H7 (cell line): ENCODE results near the gene IMMP2L. TPM values are rescaled to one million over a fixed set of nuclear protein-coding genes. Genes with fewer than 3 reads are reported as not detected.
"Not testable (repeated sequence)": the region's sequence is repeated elsewhere in the genome, so short reads cannot be mapped to it uniquely, and the experiment has no call there.

Experiments
- DNase-seq: peaks from one replicate; pipeline ENCODE4 v3.0.0; 2012
- H3K27me3 ChIP-seq: 2 replicates; pipeline ENCODE4 v1.6.0; 2011; ENCODE audit warnings: mild to moderate bottlenecking, low read length; ENCODE audit not compliant: control insufficient read depth, insufficient read depth
- H3K36me3 ChIP-seq: replicated peaks from 2 replicates; pipeline ENCODE4 v1.5.1; 2011; ENCODE audit warnings: low read length; ENCODE audit not compliant: control insufficient read depth, insufficient read depth
- H3K4me3 ChIP-seq: 2 replicates; pipeline ENCODE4 v1.5.1; 2011; ENCODE audit warnings: low read depth, mild to moderate bottlenecking, control low read depth, low read length, moderate library complexity; ENCODE audit not compliant: insufficient read depth
- total RNA-seq: library from RNA; depleted of rRNA; stranded (reverse); fragments of >200 nt; shearing (Covaris generic); gene quantifications from 2 replicates; pipeline ENCODE4 v1.2.3, GENCODE V29; 2014

IMMP2L gene
- total RNA-seq, 1 experiment from 2014 or later = 9.2 TPM

- Histone ChIP-seq H3K4me3 (no peak overlapping the region), H3K36me3 (no peaks in the 10 kb centered on the region), H3K27me3 (no peaks in the 10 kb centered on the region)
- no peak for DNase-seq
These were observed 260.4 kb downstream of the IMMP2L start for GRCh38 chr7:111301891-111302290.

DNA sequence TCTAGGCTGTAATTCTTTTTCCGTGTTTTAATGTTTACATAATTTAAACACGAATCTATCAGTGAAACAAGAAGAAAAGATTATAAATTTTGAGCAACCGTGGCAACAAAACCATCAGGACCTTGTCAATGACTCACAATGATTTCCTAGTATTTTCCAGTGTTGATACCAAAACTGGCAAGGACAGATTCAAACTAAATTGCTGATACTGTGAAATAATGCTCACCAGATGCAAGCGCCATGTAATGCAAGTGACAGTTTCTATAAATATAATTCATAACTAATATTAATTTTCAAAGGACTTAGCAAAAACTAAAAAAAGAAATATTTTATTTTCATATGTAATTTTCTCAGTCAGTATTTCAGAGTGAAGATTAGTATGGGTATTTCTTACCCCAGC lies 267.8 kb downstream of the IMMP2L start:
- Histone ChIP-seq H3K4me3 (no peak overlapping the region), H3K27me3 (no peaks in the 10 kb centered on the region), H3K36me3 (no peaks in the 10 kb centered on the region)
- no peak for DNase-seq

GRCh38 chr7:111292026-111292470 lies 270.2 kb downstream of the IMMP2L start:
- DNase-seq = no peak
- Histone ChIP-seq H3K36me3 (no peaks in the 10 kb centered on the region), H3K27me3 (no peaks in the 10 kb centered on the region), H3K4me3 (no peak overlapping the region)

DNA sequence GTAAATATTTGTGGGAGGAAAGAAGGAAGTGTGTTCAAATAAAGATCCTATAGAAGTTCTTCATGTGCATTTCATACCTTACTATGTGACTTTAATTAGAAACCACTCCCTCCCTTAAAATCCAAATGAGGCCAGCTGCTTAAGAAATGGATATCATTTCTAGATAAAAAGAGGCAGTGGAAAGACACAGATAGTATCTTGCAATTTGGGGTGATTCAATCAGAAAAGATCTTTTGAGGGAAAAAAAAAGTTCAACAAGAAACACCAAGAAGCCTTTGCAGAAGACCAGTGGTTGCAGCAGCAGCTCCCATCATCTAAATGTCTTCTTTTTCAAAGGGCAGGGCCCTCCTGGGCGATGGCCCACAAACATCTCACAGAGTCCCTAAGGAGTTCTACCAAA lies 271.3 kb downstream of the IMMP2L start:
- Histone ChIP-seq H3K4me3 (no peak overlapping the region), H3K36me3 (no peaks in the 10 kb centered on the region), H3K27me3 (no peaks in the 10 kb centered on the region)
- DNase-seq = no peak

DNA sequence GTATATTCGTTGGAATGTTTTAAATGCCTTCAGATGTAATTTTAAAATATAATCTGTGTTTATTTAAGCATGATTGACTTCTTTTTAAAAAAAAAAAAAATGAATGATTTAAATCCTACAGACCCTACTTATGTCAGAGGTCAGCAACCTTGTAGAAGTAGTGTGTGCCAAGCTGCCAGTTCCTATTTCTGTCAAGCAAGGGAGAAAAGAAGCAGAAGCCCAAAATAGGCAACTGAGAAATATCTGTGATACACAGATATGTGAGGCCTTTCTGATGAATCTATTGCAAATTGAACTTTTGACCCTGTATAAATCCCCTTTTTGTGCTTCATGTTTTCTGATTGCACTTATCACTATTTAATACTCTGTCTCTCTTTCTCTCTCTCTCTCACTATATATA lies 271.9 kb downstream of the IMMP2L start:
- Histone ChIP-seq H3K4me3 (no peak overlapping the region), H3K36me3 (no peaks in the 10 kb centered on the region), H3K27me3 (no peaks in the 10 kb centered on the region)
- DNase-seq = no peak

DNA sequence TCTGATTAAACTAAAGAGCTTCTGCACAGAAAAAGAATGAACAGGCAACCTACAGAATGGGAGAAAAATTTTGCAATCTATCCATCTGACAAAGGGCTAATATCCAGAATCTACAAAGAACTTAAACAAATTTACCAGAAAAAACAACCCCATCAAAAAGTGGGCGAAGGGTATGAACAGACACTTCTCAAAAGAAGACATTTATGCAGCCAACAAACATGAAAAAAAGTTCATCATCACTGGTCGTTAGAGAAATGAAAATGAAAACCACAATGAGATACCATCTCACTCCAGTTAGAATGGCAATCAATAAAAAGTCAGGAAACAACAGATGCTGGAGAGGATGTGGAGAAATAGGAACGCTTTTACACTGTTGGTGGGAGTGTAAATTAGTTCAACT lies 273.9 kb downstream of the IMMP2L start:
- not testable (repeated sequence) for H3K27me3 ChIP-seq, H3K4me3 ChIP-seq, DNase-seq, H3K36me3 ChIP-seq

- Histone ChIP-seq H3K27me3 (no peaks in the 10 kb centered on the region), H3K36me3 (no peaks in the 10 kb centered on the region), H3K4me3 (no peak overlapping the region)
- DNase-seq = no peak
These were observed 279.7 kb downstream of the IMMP2L start for GRCh38 chr7:111282626-111283025.

DNA sequence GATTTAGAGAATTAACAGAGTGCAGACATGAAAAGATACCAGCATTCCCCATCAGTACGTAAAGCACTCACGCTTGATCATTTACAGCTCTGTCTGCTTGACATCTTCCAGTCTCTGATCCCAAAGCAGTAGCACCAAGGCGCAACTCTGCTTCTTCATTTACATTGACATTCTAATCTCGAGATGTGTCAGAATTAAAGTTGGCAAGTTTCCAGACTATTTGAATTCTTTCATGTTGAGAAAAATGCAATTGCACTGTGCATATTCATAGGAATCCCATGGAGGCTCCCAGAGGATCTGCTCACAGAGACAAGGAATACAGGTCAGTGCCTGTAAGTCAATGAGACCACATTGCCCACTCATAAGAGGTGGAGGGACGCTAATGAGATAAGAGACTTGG lies 287.4 kb downstream of the IMMP2L start:
- no peak for DNase-seq
- Histone ChIP-seq H3K27me3 (no peaks in the 10 kb centered on the region), H3K36me3 (no peaks in the 10 kb centered on the region), H3K4me3 (no peak overlapping the region)

DNA sequence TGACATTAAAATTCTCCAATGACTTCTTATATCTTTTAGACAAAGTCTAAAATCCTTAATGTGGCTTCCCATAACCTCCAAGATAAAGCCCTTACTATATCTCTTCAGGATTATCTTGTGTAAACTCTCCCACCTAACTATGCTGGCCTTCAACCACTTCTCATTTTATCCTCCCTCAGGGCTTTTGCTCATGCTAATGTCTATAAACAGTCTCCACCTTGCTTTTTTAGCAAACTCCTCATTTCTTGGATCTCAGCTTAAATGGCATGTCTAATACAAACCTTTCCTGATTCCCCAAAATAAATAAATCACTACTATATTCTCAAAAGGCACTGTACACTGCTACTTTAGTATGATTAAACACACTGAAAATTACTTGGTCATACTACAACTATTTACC lies 290.2 kb downstream of the IMMP2L start:
- no peak for DNase-seq
- H3K4me3 ChIP-seq = no peak overlapping the region
- no peaks in the 10 kb centered on the region for H3K36me3 ChIP-seq
- no peaks in the 10 kb centered on the region for H3K27me3 ChIP-seq

GRCh38 chr7:111270794-111271193 lies 291.5 kb downstream of the IMMP2L start:
- H3K4me3 ChIP-seq, H3K27me3 ChIP-seq, H3K36me3 ChIP-seq, DNase-seq: not testable (repeated sequence)

- H3K4me3 ChIP-seq = no peak overlapping the region
- no peaks in the 10 kb centered on the region for H3K36me3 ChIP-seq
- H3K27me3 ChIP-seq = no peaks in the 10 kb centered on the region
- DNase-seq = no peak
These were observed 293.4 kb downstream of the IMMP2L start for GRCh38 chr7:111268941-111269340.

- Histone ChIP-seq H3K4me3 (no peak overlapping the region), H3K27me3 (no peaks in the 10 kb centered on the region), H3K36me3 (no peaks in the 10 kb centered on the region)
- DNase-seq = no peak
These were observed 295.7 kb downstream of the IMMP2L start for GRCh38 chr7:111266613-111267012.

DNA sequence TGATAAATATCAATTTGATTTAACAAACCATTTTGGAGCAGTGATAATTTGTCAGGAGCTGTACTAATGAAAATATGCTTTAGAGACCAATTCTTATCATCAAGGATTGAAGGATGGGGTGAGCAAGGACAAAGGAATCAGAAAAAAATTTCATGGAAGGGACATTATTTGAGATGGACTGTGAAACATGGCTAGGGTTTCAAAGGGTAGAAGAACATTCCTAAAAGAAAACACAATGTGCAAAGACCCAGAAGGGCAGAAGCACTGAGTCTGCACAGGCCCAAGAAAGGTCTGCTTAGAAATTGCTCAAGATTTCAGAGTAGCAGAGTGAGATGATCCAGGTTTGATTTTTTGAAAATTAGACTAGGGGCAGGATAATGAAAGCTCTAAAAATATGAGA lies 296.9 kb downstream of the IMMP2L start:
- DNase-seq = no peak
- no peaks in the 10 kb centered on the region for H3K36me3 ChIP-seq

GRCh38 chr7:111264981-111265380 lies 297.3 kb downstream of the IMMP2L start:
- Histone ChIP-seq H3K27me3 (no peaks in the 10 kb centered on the region), H3K36me3 (no peaks in the 10 kb centered on the region), H3K4me3 (no peak overlapping the region)
- no peak for DNase-seq

More for the DNA sequence above, 296.9 kb downstream of the IMMP2L start:
- no peaks in the 10 kb centered on the region for H3K27me3 ChIP-seq
- no peak overlapping the region for H3K4me3 ChIP-seq

- no peak for DNase-seq
- Histone ChIP-seq H3K27me3 (no peaks in the 10 kb centered on the region), H3K36me3 (no peaks in the 10 kb centered on the region)
These were observed 298.0 kb downstream of the IMMP2L start for GRCh38 chr7:111264111-111264868.

More at GRCh38 chr7:111264111-111264868, 298.0 kb downstream of the IMMP2L start:
- H3K4me3 ChIP-seq = no peak overlapping the region
